Stimulated activated CD4-positive, alpha-beta T cell treated with anti-CD3 and anti-CD28 coated beads, Interleukin-15, amount 100 ng/mL, for 1 hour (primary cell): ENCODE data around the gene EIF4E.
"Not testable (repeated sequence)": the region's sequence is repeated elsewhere in the genome, so short reads cannot be mapped to it uniquely, and the experiment has no call there.

Source experiments
- DNase-seq, 2 donors: peaks; one replicate each; pipeline ENCODE4 v3.0.0-alpha.2; 2020; ENCODE audit warnings: low read depth in 1 of 2, low spot score in 1 of 2

The EIF4E gene

GRCh38 chr4:98934851-98935250 lies 5.9 kb upstream of the EIF4E start:
- DNase-seq = not testable (repeated sequence)

GRCh38 chr4:98932539-98932938 lies 3.6 kb upstream of the EIF4E start:
- no peak for DNase-seq

GRCh38 chr4:98930311-98930865 lies 1.5 kb upstream of the EIF4E start:
- DNase-seq = no peak

GRCh38 chr4:98929341-98930267 lies 671 bp upstream of the EIF4E start:
- peak; percentile 9 to 20 for DNase-seq

GRCh38 chr4:98928131-98928504 lies 815 bp downstream of the EIF4E start:
- DNase-seq = peak; percentile 27 to 50

GRCh38 chr4:98926257-98926656 lies 2.7 kb downstream of the EIF4E start:
- DNase-seq = not testable (repeated sequence)

- no peak for DNase-seq
Observed at GRCh38 chr4:98921292-98921691, 7.6 kb downstream of the EIF4E start.

GRCh38 chr4:98919996-98920395 lies 8.9 kb downstream of the EIF4E start:
- DNase-seq = no peak

GRCh38 chr4:98910728-98911127 lies 18.2 kb downstream of the EIF4E start:
- DNase-seq = not testable (repeated sequence)

GRCh38 chr4:98909646-98910401 lies 19.1 kb downstream of the EIF4E start:
- no peak for DNase-seq

GRCh38 chr4:98908703-98909262 lies 20.1 kb downstream of the EIF4E start:
- DNase-seq = no peak

GRCh38 chr4:98908182-98908581 lies 20.8 kb downstream of the EIF4E start:
- no peak for DNase-seq

GRCh38 chr4:98905839-98906238 lies 23.1 kb downstream of the EIF4E start:
- DNase-seq = no peak

- DNase-seq = no peak
Observed at GRCh38 chr4:98905297-98905696, 23.6 kb downstream of the EIF4E start.

GRCh38 chr4:98903963-98904362 lies 25.0 kb downstream of the EIF4E start:
- no peak for DNase-seq

- DNase-seq = no peak
Observed at GRCh38 chr4:98903561-98903960, 25.4 kb downstream of the EIF4E start.

- no peak for DNase-seq
Observed at GRCh38 chr4:98899277-98899676, 29.7 kb downstream of the EIF4E start.

GRCh38 chr4:98891478-98892337 lies 37.2 kb downstream of the EIF4E start:
- DNase-seq = no peak

GRCh38 chr4:98890702-98891455 lies 38.1 kb downstream of the EIF4E start:
- DNase-seq = no peak

- DNase-seq = no peak
Observed at GRCh38 chr4:98887145-98887544, 41.8 kb downstream of the EIF4E start.
